ENCODE data around the gene C7orf25.

Gene C7orf25

DNA sequence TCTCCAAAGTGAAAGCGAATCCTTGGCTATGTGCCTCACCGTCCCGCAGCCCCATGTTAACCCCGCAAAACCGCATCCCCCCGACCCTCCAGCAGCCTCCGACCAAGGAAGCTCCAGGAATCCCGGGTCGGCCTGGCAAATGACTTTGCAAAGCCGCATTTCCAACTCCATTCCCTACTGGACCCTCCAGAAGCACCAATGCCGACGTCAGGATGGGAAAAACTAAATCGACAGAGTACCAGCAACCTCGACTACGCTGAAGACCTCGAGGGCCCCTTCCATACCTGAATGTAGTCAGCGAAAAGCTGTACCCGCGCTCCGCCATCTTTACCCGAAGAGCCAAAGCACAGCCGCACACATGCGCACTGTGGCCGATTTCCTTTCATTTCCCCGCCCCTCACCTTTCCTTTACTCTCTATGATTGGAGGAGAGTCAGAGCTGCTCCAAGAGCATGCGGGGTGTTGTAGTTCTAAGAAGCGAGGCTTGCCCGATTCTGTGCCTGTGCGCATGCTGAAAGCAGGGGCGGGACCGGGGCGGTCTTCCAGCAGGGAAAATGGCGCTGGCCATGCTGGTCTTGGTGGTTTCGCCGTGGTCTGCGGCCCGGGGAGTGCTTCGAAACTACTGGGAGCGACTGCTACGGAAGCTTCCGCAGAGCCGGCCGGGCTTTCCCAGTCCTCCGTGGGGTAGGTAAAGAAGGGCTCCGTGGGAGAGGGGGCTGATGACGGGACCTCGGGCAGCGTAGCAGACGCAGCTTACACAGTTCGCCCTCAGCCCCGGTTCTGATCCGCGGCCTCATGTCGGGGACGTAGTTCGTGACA is 20.2 kb upstream of the C7orf25 start, which contains the start of the genes MRPL32 and PSMA2 (continued):
- TF ChIP-seq, protein P1, sequence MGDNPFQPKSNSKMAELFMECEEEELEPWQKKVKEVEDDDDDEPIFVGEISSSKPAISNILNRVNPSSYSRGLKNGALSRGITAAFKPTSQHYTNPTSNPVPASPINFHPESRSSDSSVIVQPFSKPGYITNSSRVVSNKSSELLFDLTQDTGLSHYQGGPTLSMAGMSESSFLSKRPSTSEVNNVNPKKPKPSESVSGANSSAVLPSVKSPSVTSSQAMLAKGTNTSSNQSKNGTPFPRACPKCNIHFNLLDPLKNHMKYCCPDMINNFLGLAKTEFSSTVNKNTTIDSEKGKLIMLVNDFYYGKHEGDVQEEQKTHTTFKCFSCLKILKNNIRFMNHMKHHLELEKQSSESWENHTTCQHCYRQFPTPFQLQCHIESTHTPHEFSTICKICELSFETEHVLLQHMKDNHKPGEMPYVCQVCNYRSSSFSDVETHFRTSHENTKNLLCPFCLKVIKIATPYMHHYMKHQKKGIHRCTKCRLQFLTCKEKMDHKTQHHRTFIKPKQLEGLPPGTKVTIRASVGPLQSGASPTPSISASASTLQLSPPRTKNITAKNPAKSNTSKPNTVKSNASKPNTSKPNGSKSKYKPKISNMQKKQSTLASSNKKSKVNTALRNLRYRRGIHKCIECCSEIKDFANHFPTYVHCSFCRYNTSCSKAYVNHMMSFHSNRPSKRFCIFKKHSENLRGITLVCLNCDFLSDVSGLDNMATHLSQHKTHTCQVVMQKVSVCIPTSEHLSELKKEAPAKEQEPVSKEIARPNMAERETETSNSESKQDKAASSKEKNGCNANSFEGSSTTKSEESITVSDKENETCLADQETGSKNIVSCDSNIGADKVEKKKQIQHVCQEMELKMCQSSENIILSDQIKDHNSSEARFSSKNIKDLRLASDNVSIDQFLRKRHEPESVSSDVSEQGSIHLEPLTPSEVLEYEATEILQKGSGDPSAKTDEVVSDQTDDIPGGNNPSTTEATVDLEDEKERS (tag by site-specific recombination; IDR thresholded peaks at IDR 0.05) = no peak
- TF ChIP-seq ZNF610 (tag by site-specific recombination; IDR thresholded peaks at IDR 0.05; ENCODE audit: borderline replicate concordance) (peak; percentile 31; the same call in 1 of the 2 replicates), SP3 (tag by site-specific recombination; IDR thresholded peaks at IDR 0.05) (peak; percentile 98), KLF1 (tag by site-specific recombination; IDR thresholded peaks at IDR 0.05) (peak; percentile 56), SP2 (tag by site-specific recombination; IDR thresholded peaks at IDR 0.05) (peak; percentile 86), ZNF530 (tag by site-specific recombination; IDR thresholded peaks at IDR 0.05; ENCODE audit: low read depth) (no peak), ZNF629 (tag by site-specific recombination; IDR thresholded peaks at IDR 0.05) (0 out of 2 replicates have a peak, but pooled peaks have one; percentile 34), GLIS2 (tag by site-specific recombination; IDR thresholded peaks at IDR 0.05) (no peak), ZNF621 (tag by site-specific recombination; IDR thresholded peaks at IDR 0.05) (no peak), EGR2 (tag by site-specific recombination; IDR thresholded peaks at IDR 0.05; ENCODE audit: low read depth) (peak; percentile 22; the same call in 1 of the 2 replicates), ZNF777 (tag by site-specific recombination; IDR thresholded peaks at IDR 0.05; ENCODE audit: borderline replicate concordance) (no peak), ZNF776 (tag by site-specific recombination; IDR thresholded peaks at IDR 0.05; ENCODE audit: borderline replicate concordance) (no peak), ZNF501 (tag by site-specific recombination; IDR thresholded peaks at IDR 0.05) (peak; percentile 84), YY1 (tag by site-specific recombination; IDR thresholded peaks at IDR 0.05) (peak; percentile 90), ZNF670 (tag by site-specific recombination; IDR thresholded peaks at IDR 0.05; ENCODE audit: low read depth) (no peak), ZNF146 (tag by site-specific recombination; IDR thresholded peaks at IDR 0.05) (no peak), ZFP69B (tag by site-specific recombination; IDR thresholded peaks at IDR 0.05) (0 out of 2 replicates have a peak, but pooled peaks have one; percentile 9), ZNF843 (tag by site-specific recombination; IDR thresholded peaks at IDR 0.05) (0 out of 2 replicates have a peak, but pooled peaks have one; percentile 16), SCRT1 (tag by site-specific recombination; IDR thresholded peaks at IDR 0.05; ENCODE audit: borderline replicate concordance) (no peak), ZSCAN18 (tag by site-specific recombination; IDR thresholded peaks at IDR 0.05) (no peak), ZSCAN30 (tag by site-specific recombination; IDR thresholded peaks at IDR 0.05) (0 out of 2 replicates have a peak, but pooled peaks have one; percentile 40), ZNF133 (tag by site-specific recombination; IDR thresholded peaks at IDR 0.05) (no peak), KLF10 (tag by site-specific recombination; IDR thresholded peaks at IDR 0.05) (0 out of 2 replicates have a peak, but pooled peaks have one; percentile 54), ZNF391 (tag by site-specific recombination; IDR thresholded peaks at IDR 0.05; ENCODE audit: borderline replicate concordance, low read depth) (no peak), ZNF132 (tag by site-specific recombination; IDR thresholded peaks at IDR 0.05; ENCODE audit: borderline replicate concordance) (no peak), ZNF580 (tag by site-specific recombination; IDR thresholded peaks at IDR 0.05) (0 out of 2 replicates have a peak, but pooled peaks have one; percentile 16), ZXDB (tag by site-specific recombination; IDR thresholded peaks at IDR 0.05) (peak; percentile 78), BCL11B (tag by site-specific recombination; IDR thresholded peaks at IDR 0.05; ENCODE audit: low read depth) (no peak)
- TF ChIP-seq, protein P2, sequence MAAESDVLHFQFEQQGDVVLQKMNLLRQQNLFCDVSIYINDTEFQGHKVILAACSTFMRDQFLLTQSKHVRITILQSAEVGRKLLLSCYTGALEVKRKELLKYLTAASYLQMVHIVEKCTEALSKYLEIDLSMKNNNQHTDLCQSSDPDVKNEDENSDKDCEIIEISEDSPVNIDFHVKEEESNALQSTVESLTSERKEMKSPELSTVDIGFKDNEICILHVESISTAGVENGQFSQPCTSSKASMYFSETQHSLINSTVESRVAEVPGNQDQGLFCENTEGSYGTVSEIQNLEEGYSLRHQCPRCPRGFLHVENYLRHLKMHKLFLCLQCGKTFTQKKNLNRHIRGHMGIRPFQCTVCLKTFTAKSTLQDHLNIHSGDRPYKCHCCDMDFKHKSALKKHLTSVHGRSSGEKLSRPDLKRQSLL (tag by site-specific recombination; IDR thresholded peaks at IDR 0.05) = no peak
- TF ChIP-seq, protein P3, sequence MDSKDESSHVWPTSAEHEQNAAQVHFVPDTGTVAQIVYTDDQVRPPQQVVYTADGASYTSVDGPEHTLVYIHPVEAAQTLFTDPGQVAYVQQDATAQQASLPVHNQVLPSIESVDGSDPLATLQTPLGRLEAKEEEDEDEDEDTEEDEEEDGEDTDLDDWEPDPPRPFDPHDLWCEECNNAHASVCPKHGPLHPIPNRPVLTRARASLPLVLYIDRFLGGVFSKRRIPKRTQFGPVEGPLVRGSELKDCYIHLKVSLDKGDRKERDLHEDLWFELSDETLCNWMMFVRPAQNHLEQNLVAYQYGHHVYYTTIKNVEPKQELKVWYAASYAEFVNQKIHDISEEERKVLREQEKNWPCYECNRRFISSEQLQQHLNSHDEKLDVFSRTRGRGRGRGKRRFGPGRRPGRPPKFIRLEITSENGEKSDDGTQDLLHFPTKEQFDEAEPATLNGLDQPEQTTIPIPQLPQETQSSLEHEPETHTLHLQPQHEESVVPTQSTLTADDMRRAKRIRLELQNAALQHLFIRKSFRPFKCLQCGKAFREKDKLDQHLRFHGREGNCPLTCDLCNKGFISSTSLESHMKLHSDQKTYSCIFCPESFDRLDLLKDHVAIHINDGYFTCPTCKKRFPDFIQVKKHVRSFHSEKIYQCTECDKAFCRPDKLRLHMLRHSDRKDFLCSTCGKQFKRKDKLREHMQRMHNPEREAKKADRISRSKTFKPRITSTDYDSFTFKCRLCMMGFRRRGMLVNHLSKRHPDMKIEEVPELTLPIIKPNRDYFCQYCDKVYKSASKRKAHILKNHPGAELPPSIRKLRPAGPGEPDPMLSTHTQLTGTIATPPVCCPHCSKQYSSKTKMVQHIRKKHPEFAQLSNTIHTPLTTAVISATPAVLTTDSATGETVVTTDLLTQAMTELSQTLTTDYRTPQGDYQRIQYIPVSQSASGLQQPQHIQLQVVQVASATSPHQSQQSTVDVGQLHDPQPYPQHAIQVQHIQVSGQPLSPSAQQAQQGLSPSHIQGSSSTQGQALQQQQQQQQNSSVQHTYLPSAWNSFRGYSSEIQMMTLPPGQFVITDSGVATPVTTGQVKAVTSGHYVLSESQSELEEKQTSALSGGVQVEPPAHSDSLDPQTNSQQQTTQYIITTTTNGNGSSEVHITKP (tag by site-specific recombination; IDR thresholded peaks at IDR 0.05) = no peak
